HEK293T (cell line): ENCODE data around the gene PATJ.

Source experiments
- ARNT ChIP-seq: fragments of 450-650 bp; IDR thresholded peaks from 2 replicates; pipeline ENCODE4 v1.6.1; 2017; ENCODE audit warnings: mild to moderate bottlenecking
- BHLHE40 ChIP-seq: fragments of 450-650 bp; IDR thresholded peaks from 2 replicates; pipeline ENCODE4 v1.6.1; 2016; ENCODE audit warnings: mild to moderate bottlenecking, moderate library complexity, borderline replicate concordance
- CTBP1 ChIP-seq: fragments of 450-650 bp; IDR thresholded peaks from 2 replicates; pipeline ENCODE4 v1.6.1; 2016; ENCODE audit warnings: borderline replicate concordance
- ELF4 ChIP-seq: fragments of 450-650 bp; IDR thresholded peaks from 2 replicates; pipeline ENCODE4 v1.6.1; 2017; ENCODE audit warnings: antibody characterized with exemption
- FOXA1 ChIP-seq: fragments of 450-650 bp; IDR thresholded peaks from 2 replicates; pipeline ENCODE4 v1.6.1; 2016; ENCODE audit warnings: mild to moderate bottlenecking
- FOXK2 ChIP-seq: fragments of 450-650 bp; IDR thresholded peaks from 2 replicates; pipeline ENCODE4 v1.6.1; 2016; ENCODE audit warnings: mild to moderate bottlenecking
- FOXM1 ChIP-seq: fragments of 450-650 bp; IDR thresholded peaks from 2 replicates; pipeline ENCODE4 v1.6.1; 2017; ENCODE audit warnings: mild to moderate bottlenecking, borderline replicate concordance
- LEF1 ChIP-seq: fragments of 450-650 bp; IDR thresholded peaks from 2 replicates; pipeline ENCODE4 v1.6.1; 2017; ENCODE audit warnings: mild to moderate bottlenecking, borderline replicate concordance
- NFRKB ChIP-seq: fragments of 450-650 bp; IDR thresholded peaks from 2 replicates; pipeline ENCODE4 v1.6.1; 2016; ENCODE audit warnings: mild to moderate bottlenecking, moderate library complexity
- PKNOX1 ChIP-seq: fragments of 450-650 bp; IDR thresholded peaks from 2 replicates; pipeline ENCODE4 v1.6.1; 2016
- SP1 ChIP-seq: fragments of 450-650 bp; IDR thresholded peaks from 2 replicates; pipeline ENCODE4 v1.6.1; 2017
- TARDBP ChIP-seq: fragments of 450-650 bp; IDR thresholded peaks from 2 replicates; pipeline ENCODE4 v1.6.1; 2016

- TF ChIP-seq FOXK2: no peak
- no peak for TF ChIP-seq FOXM1
- no peak for TF ChIP-seq FOXA1
- TF ChIP-seq SP1: no peak
- TF ChIP-seq CTBP1: no peak
- TF ChIP-seq PKNOX1: no peak
- TF ChIP-seq ARNT: no peak
- no peak for TF ChIP-seq BHLHE40
- TF ChIP-seq NFRKB: no peak
- TF ChIP-seq LEF1: no peak
- no peak for TF ChIP-seq ELF4
- no peak for TF ChIP-seq TARDBP
Measured at GRCh38 chr1:62038594-62039284, 296.5 kb downstream of the PATJ start.
